ENCODE measurements around the gene CAVIN1.

Gene CAVIN1

GRCh38 chr17:42442196-42442565, 19.1 kb upstream of the CAVIN1 start:
- H3K4me3 ChIP-seq (ENCODE audit: low read depth, low read length): no peak overlapping the region
- no peak for TF ChIP-seq CTCF (IDR thresholded peaks at IDR 0.05; ENCODE audit: control insufficient read depth, extremely low read depth, insufficient read depth)
- DNase-seq (ENCODE audit: low read depth): no peak

GRCh38 chr17:42441371-42442195, 18.5 kb upstream of the CAVIN1 start:
- no peak for TF ChIP-seq CTCF (IDR thresholded peaks at IDR 0.05; ENCODE audit: control insufficient read depth, extremely low read depth, insufficient read depth)
- H3K4me3 ChIP-seq (ENCODE audit: low read depth, low read length): no peak overlapping the region
- no peak for DNase-seq (ENCODE audit: low read depth)

- no peak overlapping the region for H3K4me3 ChIP-seq (ENCODE audit: low read depth, low read length)
- DNase-seq (ENCODE audit: low read depth): no peak
Measured at GRCh38 chr17:42438600-42439567, 15.8 kb upstream of the CAVIN1 start.

GRCh38 chr17:42436391-42436790, 13.3 kb upstream of the CAVIN1 start:
- DNase-seq (ENCODE audit: low read depth): no peak
- H3K4me3 ChIP-seq (ENCODE audit: low read depth, low read length): no peak overlapping the region
- no peak for TF ChIP-seq CTCF (IDR thresholded peaks at IDR 0.05; ENCODE audit: control insufficient read depth, extremely low read depth, insufficient read depth)

More at GRCh38 chr17:42438600-42439567, 15.8 kb upstream of the CAVIN1 start:
- TF ChIP-seq CTCF (IDR thresholded peaks at IDR 0.05; ENCODE audit: control insufficient read depth, extremely low read depth, insufficient read depth): no peak

GRCh38 chr17:42431758-42432161, 8.7 kb upstream of the CAVIN1 start:
- no peak overlapping the region for H3K4me3 ChIP-seq (ENCODE audit: low read depth, low read length)
- DNase-seq (ENCODE audit: low read depth): no peak
- TF ChIP-seq CTCF (IDR thresholded peaks at IDR 0.05; ENCODE audit: control insufficient read depth, extremely low read depth, insufficient read depth): no peak

- no peak overlapping the region for H3K4me3 ChIP-seq (ENCODE audit: low read depth, low read length)
- DNase-seq (ENCODE audit: low read depth): no peak
- TF ChIP-seq CTCF (IDR thresholded peaks at IDR 0.05; ENCODE audit: control insufficient read depth, extremely low read depth, insufficient read depth): no peak
Measured at GRCh38 chr17:42429726-42430447, 6.8 kb upstream of the CAVIN1 start.
